ENCODE measurements around the gene MYO1D.
"Not testable (repeated sequence)": the region's sequence is repeated elsewhere in the genome, so short reads cannot be mapped to it uniquely, and the experiment has no call there.

MYO1D gene

GRCh38 chr17:32876417-32877163, at the start of gene MYO1D:
MYO1D (minus strand) TSS chr17:32877124; CDS start chr17:32876872, 252 bp downstream.
- intact Hi-C loops (cut with DNase I; ENCODE audit: low total_unique reads) = loop anchor here (2.0 kb wide), 1 partner anchor 94 kb away; no protein-coding TSS in a partner anchor
- TF ChIP-seq CTCF (IDR thresholded peaks at IDR 0.05) = peak; percentile 27 to 42
- H3K27ac ChIP-seq = peak within 1 kb of the TSS; percentile 93 to 97
- no peaks in the 10 kb centered on the region for H3K9me3 ChIP-seq
- H3K4me1 ChIP-seq = peaks cover 0 to 53% (median 21%) of the 10 kb centered on the region in 4 donors
- no peaks in the 10 kb centered on the region for H3K27me3 ChIP-seq
- peak; percentile 49 to 84 for DNase-seq
- H3K36me3 ChIP-seq = no peaks in the 10 kb centered on the region
- H3K4me3 ChIP-seq = peak within 1 kb of the TSS; percentile 64 to 93

- no peak for TF ChIP-seq CTCF (IDR thresholded peaks at IDR 0.05)
- no peak for DNase-seq
- H3K4me3 ChIP-seq = no peak overlapping the region
- peaks cover 0 to under 1% (median 0%) of the 10 kb centered on the region in 3 donors for H3K36me3 ChIP-seq
- H3K27me3 ChIP-seq = no peaks in the 10 kb centered on the region
- no peaks in the 10 kb centered on the region for H3K9me3 ChIP-seq
- H3K4me1 ChIP-seq = peaks cover 0 to 15% (median 7%) of the 10 kb centered on the region in 4 donors
- intact Hi-C loops (cut with DNase I; ENCODE audit: low total_unique reads) = no loop called here
- H3K27ac ChIP-seq = no peak overlapping the region
Observed at GRCh38 chr17:32926183-32926582, 49.3 kb upstream of the MYO1D start.

GRCh38 chr17:32923905-32924304, 47.0 kb upstream of the MYO1D start:
- H3K4me3 ChIP-seq; H3K36me3 ChIP-seq; DNase-seq; H3K27ac ChIP-seq; H3K27me3 ChIP-seq; intact Hi-C loops (cut with DNase I; ENCODE audit: low total_unique reads); H3K4me1 ChIP-seq; H3K9me3 ChIP-seq: not testable (repeated sequence)

- H3K4me1 ChIP-seq = no peaks in the 10 kb centered on the region
- H3K36me3 ChIP-seq = no peaks in the 10 kb centered on the region
- no peak for TF ChIP-seq CTCF (IDR thresholded peaks at IDR 0.05)
- no peaks in the 10 kb centered on the region for H3K9me3 ChIP-seq
- intact Hi-C loops (cut with DNase I; ENCODE audit: low total_unique reads) = no loop called here
- no peaks in the 10 kb centered on the region for H3K27me3 ChIP-seq
- no peak overlapping the region for H3K4me3 ChIP-seq
- H3K27ac ChIP-seq = no peak overlapping the region
- DNase-seq = no peak
Observed at GRCh38 chr17:32921017-32921416, 44.1 kb upstream of the MYO1D start.

DNA sequence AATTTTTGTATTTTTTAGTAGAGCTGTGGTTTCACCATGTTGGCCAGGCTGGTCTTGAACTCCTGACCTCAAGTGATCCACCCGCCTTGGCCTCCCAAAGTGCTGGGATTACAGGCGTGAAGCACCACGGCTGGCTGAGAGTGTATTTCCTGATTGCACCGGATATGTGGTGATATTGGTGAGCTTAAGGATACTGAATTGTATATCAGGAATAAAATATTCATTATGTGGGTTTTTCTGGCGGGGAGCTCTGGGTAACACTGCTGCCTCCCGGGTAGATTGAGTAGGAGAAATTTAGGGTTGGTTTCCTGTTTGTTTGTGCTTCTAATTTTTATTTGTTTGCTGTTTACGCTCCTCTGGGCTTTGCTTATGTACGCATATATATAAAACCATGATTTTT, 43.4 kb upstream of the MYO1D start:
- no peak for DNase-seq
- no peaks in the 10 kb centered on the region for H3K27me3 ChIP-seq
- H3K4me3 ChIP-seq = no peak overlapping the region
- intact Hi-C loops (cut with DNase I; ENCODE audit: low total_unique reads) = no loop called here
- no peaks in the 10 kb centered on the region for H3K9me3 ChIP-seq
- H3K36me3 ChIP-seq = no peaks in the 10 kb centered on the region
- TF ChIP-seq CTCF (IDR thresholded peaks at IDR 0.05) = no peak
- no peaks in the 10 kb centered on the region for H3K4me1 ChIP-seq
- H3K27ac ChIP-seq = no peak overlapping the region

DNA sequence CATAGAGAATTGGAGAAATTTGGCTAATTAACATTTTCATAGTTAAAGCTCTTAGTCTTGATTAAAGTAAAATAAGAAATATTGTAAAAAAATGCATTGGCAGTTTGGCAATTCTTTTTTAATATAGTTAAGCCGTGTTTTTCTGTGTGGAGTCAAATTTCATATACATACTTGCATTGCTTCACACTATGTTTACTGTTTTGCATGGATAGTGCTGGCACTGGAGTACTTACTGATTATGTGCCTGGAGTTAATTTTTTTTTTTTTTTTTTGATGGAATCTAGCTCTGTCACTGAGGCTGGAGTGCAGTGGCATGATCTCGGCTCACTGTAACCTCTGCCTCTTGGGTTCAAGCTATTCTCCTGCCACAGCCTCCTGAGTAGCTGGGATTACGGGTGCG, 43.0 kb upstream of the MYO1D start:
- H3K4me1 ChIP-seq; intact Hi-C loops (cut with DNase I; ENCODE audit: low total_unique reads); H3K27ac ChIP-seq; H3K36me3 ChIP-seq; H3K9me3 ChIP-seq; H3K4me3 ChIP-seq; H3K27me3 ChIP-seq; DNase-seq: not testable (repeated sequence)

All from tibial artery (tissue), 4 donors.